ENCODE measurements around the gene HS1BP3.

The HS1BP3 gene

GRCh38 chr2:20627712-20628380 is 23.1 kb downstream of the HS1BP3 start:
- no peak for DNase-seq

- DNase-seq: no peak
Measured at GRCh38 chr2:20626698-20627513, 24.0 kb downstream of the HS1BP3 start.

DNA sequence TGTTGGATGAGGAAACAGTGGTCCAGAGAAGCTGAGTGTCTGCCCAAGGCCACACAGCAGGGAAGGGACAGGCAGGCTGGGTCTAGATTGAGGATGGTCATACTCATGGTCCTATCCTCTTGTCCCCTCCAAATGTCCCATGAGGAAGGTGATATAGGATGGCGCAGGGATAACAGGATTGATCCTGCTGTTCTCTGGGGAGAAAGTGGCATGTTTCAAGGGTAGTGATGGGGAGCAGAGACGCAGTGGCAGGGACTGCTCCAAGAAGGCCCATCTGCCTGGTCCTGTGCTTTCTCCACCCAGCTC is 24.6 kb downstream of the HS1BP3 start:
- no peak for DNase-seq

DNA sequence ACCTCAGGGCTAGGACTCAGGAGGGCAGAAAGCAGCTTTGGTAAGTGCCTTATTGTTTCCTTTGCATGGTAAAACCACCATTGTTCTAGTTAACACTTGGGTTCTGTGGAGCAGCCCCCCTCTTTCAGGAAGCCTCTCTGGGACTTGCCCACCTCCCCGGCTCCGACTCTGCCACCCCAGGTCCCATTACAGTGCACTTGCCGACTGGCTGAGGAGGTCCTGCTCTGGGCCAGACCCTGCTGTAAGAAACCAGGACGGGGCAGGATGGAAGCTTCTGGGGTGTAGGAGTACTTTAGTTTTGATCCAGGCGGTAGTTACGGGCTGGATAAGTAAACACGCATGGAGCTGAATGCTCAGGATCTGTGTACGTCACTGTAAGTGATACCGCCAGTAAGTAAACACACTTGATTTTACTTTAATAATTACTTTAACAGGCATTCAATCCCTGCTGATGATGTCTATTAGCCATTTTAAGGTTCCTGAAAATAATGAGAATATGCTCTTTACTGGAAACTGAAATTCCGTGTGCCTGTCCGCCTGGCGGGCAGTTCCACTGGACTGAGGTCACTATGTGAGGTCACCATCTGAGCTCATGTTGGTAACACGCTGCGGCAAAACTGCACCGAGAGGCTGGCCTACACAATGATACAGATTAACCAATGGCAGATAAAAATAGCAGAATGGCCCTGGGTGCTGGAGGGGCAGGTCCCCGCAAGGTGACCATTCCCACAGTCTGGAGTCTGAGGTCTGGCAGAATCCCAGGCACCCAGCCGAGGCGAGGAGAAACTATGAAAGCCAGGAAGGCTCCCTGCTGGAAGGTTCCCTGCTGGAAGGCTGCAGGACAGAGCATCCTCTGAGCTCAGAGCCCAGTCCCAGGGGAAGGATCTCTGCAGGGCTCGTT is 25.2 kb downstream of the HS1BP3 start:
- no peak for DNase-seq

- DNase-seq: no peak
Measured at GRCh38 chr2:20624884-20625485, 25.9 kb downstream of the HS1BP3 start.

- no peak for DNase-seq
Measured at GRCh38 chr2:20624156-20624883, 26.6 kb downstream of the HS1BP3 start.

DNA sequence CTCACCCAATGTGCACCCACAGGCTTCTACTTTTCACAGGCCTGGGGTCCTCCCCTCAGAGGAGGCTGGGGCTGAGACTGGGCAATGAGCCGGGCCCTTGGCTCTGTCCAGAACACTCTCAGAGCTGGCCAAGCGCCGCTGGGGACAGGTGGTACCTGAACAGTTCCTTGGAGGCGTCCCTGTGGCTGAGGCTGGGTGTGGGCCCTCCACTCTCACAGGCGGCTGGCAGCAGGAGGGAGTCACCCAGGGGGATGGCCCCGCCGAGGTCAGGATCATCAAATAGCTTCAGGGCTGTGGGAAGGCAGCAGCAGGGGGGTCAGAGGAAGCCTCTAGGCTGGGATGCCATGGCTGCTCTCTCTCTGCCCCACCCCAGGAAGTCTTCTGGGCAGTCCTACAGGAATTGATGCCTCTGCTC is 27.1 kb downstream of the HS1BP3 start:
- no peak for DNase-seq

DNA sequence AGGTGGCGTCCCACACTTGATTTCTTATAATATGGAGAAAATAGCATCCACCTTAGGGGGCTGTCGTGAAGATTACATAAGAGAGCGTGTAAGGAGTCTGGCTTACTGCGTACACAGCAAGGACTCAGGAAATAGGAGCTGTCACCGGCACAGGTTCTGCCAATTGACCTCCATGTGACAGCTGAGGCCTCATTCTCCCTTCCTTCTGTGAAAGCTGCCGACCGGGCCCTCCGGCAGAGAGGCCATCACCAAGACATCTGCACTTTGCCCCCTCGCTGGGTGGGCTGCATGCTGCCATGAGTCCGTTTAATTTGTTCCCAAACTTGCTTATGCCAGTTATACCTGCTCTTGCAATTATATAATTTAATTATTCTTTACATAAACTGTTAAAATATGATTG is 27.7 kb downstream of the HS1BP3 start:
- no peak for DNase-seq

DNA sequence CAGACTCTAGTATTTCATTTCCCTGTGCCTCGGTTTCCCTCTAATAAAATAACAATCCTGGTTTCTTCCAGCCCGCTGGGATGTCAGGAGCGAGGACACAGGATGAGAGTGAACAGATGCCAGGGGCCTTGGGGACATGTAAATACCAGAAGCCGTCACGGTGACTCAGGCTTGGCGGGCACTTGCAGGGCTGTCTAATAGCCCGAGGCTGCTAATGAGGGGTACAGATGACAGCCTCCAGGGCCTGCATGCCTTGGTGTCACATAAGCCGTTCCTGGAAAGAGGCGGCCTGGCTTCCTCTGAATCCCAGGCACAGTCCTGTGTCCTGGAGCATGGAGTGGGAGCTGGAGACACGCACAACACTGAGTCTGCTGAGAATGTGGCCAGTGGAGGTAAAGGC is 28.2 kb downstream of the HS1BP3 start:
- no peak for DNase-seq

GRCh38 chr2:20622296-20622686 is 28.6 kb downstream of the HS1BP3 start:
- no peak for DNase-seq

- DNase-seq: no peak
Measured at GRCh38 chr2:20621366-20622295, 29.3 kb downstream of the HS1BP3 start.

DNA sequence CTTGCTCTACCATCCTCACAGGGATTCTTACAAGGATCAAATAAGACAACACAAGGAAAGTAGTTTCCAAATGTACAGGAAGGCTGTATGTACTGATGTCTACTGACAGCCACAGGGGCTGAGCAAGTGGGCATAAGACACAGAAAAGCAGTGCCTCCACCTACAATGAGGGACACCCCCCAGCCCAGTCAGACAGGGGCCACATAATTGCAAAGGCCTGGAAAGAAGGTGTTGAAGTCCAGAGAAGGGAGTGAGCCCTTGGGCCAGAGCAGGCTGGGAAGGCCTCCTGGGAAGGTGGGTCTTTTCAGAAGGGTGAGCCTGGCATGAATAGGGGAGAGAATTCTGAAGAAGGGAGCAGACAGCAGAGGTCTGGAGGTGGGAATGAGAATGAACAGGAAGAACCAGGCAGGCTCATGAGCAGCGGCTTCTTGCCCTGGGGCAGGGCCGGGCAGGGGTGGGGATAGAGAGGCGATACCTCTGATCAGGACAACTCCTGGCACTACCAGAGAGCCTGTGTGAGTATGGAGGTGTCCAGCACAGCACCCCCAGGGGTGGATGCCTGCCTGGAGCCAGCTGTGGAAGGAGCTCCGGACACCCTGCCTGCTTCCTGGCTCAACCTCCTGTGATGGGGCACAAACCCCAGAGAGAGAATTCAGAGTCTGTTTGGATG is 30.1 kb downstream of the HS1BP3 start:
- no peak for DNase-seq

DNA sequence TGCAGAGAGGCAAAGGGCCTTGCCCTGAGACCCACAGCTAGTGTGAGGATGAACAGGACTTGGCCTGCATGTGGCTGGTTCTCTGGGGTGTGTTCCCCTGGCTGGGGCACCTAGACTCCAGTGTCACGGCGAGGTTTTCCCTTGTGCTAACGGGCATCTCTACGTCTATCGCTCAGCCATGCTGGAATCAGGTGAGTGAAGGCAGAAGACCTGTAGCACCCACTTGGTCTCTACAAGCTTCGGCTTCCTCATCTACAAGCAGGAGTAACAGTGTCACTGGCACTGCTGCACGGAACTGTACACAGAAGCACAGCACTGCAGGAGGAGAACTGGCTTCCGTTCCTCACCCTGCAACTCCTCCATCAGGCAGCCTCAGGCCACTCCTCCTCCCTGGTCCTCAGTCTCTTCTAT is 30.6 kb downstream of the HS1BP3 start:
- no peak for DNase-seq

GRCh38 chr2:20619624-20620024 is 31.3 kb downstream of the HS1BP3 start:
- DNase-seq: no peak

- DNase-seq: no peak
Measured at GRCh38 chr2:20618886-20619521, 31.9 kb downstream of the HS1BP3 start.

- no peak for DNase-seq
Measured at GRCh38 chr2:20618468-20618885, 32.4 kb downstream of the HS1BP3 start.

DNA sequence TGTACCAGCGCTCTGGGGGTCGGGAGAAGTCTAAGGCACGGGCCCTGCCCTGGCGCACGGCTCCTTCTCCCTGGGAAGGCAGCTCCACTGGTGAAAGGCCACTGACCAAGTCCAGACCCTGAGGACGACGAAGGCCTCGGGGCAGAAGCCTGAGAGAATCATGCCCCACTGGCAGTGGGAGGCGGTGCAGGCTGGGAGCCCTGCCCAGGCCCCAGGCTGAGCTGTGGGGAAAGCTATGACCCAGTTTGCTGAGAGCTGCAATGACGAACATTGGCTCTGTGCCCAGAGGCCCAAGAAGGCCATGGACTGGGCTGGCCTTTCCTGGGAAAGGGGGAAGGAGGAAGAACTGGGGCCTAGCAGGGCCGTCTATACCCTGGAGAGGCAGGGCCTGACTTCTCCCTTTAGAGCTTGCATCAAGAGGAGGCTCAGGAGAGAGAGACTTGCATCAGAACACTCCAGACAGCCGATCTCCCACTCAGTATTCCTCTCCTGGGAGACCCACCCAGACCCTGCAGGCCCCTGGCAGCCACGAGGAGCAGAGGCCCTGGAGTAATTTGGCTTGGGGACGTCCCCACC is 32.9 kb downstream of the HS1BP3 start:
- no peak for DNase-seq

GRCh38 chr2:20617081-20617575 is 33.8 kb downstream of the HS1BP3 start:
- DNase-seq: no peak

- DNase-seq: no peak
Measured at GRCh38 chr2:20616341-20616871, 34.5 kb downstream of the HS1BP3 start.
